D721Med (cell line): ENCODE data around the gene IL20RA.
A peak's percentile ranks its signal among the peaks of the same experiment; 100 is the strongest.
"Not testable (repeated sequence)": the region's sequence is repeated elsewhere in the genome, so short reads cannot be mapped to it uniquely, and the experiment has no call there.

Experiments
- DNase-seq: peaks from one replicate; pipeline ENCODE4 v3.0.0; 2011; ENCODE audit warnings: low spot score; ENCODE audit not compliant: insufficient read length
- FAIRE-seq: peaks from 2 replicates; lab custom pipeline; 2011; peaks lifted over from hg19 to GRCh38; lab: Jason Lieb, UNC
- CTCF ChIP-seq: IDR thresholded peaks from 2 replicates; pipeline ENCODE4 v1.5.1; 2012; ENCODE audit warnings: mild to moderate bottlenecking, control low read depth; ENCODE audit not compliant: insufficient read depth; ENCODE audit errors: missing control alignments

The IL20RA gene

GRCh38 chr6:136967876-136968752, 76.7 kb downstream of the IL20RA start:
- FAIRE-seq = no peak
- peak; percentile 80 for TF ChIP-seq CTCF
- DNase-seq = peak; percentile 48

DNA sequence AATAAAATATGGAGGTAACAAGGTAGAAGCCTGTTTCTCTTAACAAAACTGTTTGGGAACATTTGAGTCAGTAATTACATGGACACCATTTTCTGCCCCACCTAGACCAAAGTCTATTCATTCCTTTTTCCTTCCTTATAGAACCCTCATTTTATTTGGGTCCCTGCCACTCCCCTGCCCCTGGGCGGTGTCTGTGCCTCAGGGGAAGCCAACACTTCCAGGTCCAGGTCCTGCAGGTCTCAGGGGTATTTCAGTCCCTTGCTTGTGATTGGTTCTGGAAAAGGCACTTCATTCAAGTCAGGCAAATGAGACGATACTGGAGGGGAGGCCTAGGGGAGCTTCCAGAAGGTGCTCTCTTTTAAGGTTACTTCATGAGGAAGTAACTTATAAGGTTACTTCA, 80.4 kb downstream of the IL20RA start:
- no peak for TF ChIP-seq CTCF
- FAIRE-seq (no peak), DNase-seq (no peak)

- DNase-seq = no peak
- TF ChIP-seq CTCF = no peak
- FAIRE-seq = no peak
These were observed 81.5 kb downstream of the IL20RA start for GRCh38 chr6:136963259-136963658.

DNA sequence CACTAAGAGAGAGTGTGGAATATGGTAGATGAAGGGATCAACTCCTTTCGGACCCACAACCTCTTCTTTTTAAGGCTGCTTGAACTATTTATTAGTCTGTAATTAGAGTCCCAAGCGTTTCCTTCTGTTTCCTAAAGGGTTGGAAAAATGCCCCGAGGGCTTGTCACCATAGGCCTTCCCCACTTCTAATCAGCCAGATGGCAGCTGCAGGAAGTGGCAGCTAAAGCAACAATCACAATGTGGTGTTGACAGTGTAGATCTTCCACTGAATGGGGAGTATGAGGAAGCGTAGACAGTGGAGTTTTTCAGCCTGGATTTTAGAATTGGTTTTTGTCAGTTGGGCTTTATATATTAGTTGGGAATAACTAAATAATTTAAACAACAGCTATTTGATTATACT, 82.1 kb downstream of the IL20RA start:
- no peak for FAIRE-seq
- DNase-seq = no peak
- TF ChIP-seq CTCF = no peak

- DNase-seq (no peak), FAIRE-seq (no peak)
- no peak for TF ChIP-seq CTCF
These were observed 82.9 kb downstream of the IL20RA start for GRCh38 chr6:136961848-136962247.

GRCh38 chr6:136960781-136961180, 84.0 kb downstream of the IL20RA start:
- DNase-seq (no peak), FAIRE-seq (no peak)
- TF ChIP-seq CTCF = no peak

DNA sequence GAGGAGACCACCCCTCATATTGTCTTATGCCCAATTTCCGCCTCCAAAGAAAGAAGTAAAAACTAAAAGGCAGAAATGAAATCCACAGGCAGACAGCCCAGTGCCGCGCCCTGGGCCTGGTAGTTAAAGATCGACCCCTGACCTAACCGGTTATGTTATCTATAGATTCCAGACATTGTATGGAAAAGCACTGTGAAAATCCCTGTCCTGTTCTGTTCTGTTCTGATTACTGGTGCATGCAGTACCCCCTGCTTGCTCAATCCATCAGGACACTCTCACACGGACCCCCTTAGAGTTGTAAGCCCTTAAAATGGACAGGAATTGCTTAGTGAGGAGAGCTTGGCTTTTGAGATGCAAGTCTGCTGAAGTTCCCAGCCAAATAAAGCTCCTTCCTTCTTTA, 84.8 kb downstream of the IL20RA start:
- not testable (repeated sequence) for DNase-seq, FAIRE-seq
